Measurements from ENCODE around the gene RYR3. TPM values are rescaled to one million over a fixed set of nuclear protein-coding genes. Genes with fewer than 3 reads are reported as not detected.

RYR3 gene
- total RNA-seq, 1 donor from 2014 or later, result 0.08 TPM

GRCh38 chr15:33380406-33380805, 69.6 kb downstream of the RYR3 start:
- TF ChIP-seq CTCF (IDR thresholded peaks at IDR 0.05; ENCODE audit: borderline replicate concordance), result no peak
- intact Hi-C loops (cut with micrococcal nuclease), result no loop called here
- H3K36me3 ChIP-seq, result no peaks in the 10 kb centered on the region
- no peak overlapping the region for H3K4me3 ChIP-seq
- H3K9me3 ChIP-seq (replicated peaks), result no peaks in the 10 kb centered on the region
- no peak overlapping the region for H3K27ac ChIP-seq (replicated peaks)
- H3K4me1 ChIP-seq, result no peaks in the 10 kb centered on the region
- no peak for DNase-seq
- peaks cover 10% of the 10 kb centered on the region for H3K27me3 ChIP-seq (ENCODE audit: low read depth)

GRCh38 chr15:33382491-33382890, 71.7 kb downstream of the RYR3 start:
- DNase-seq, result no peak
- intact Hi-C loops (cut with micrococcal nuclease), result no loop called here

GRCh38 chr15:33384307-33384706, 73.5 kb downstream of the RYR3 start:
- Histone ChIP-seq H3K9me3 (replicated peaks) (no peaks in the 10 kb centered on the region), H3K4me3 (no peak overlapping the region), H3K27ac (replicated peaks) (no peak overlapping the region), H3K4me1 (no peaks in the 10 kb centered on the region), H3K36me3 (no peaks in the 10 kb centered on the region), H3K27me3 (ENCODE audit: low read depth) (peaks cover 16% of the 10 kb centered on the region)
- intact Hi-C loops (cut with micrococcal nuclease), result no loop called here
- DNase-seq, result no peak
- TF ChIP-seq CTCF (IDR thresholded peaks at IDR 0.05; ENCODE audit: borderline replicate concordance), result no peak

More at GRCh38 chr15:33382491-33382890, 71.7 kb downstream of the RYR3 start:
- Histone ChIP-seq H3K4me1 (no peaks in the 10 kb centered on the region), H3K27ac (replicated peaks) (no peak overlapping the region), H3K4me3 (no peak overlapping the region), H3K27me3 (ENCODE audit: low read depth) (peaks cover 16% of the 10 kb centered on the region), H3K36me3 (no peaks in the 10 kb centered on the region), H3K9me3 (replicated peaks) (no peaks in the 10 kb centered on the region)
- no peak for TF ChIP-seq CTCF (IDR thresholded peaks at IDR 0.05; ENCODE audit: borderline replicate concordance)

- no peaks in the 10 kb centered on the region for H3K9me3 ChIP-seq (replicated peaks)
- peaks cover 8% of the 10 kb centered on the region for H3K27me3 ChIP-seq (ENCODE audit: low read depth)
- TF ChIP-seq CTCF (IDR thresholded peaks at IDR 0.05; ENCODE audit: borderline replicate concordance), result no peak
- intact Hi-C loops (cut with micrococcal nuclease), result no loop called here
- no peaks in the 10 kb centered on the region for H3K4me1 ChIP-seq
- H3K4me3 ChIP-seq, result no peak overlapping the region
- no peaks in the 10 kb centered on the region for H3K36me3 ChIP-seq
- no peak for DNase-seq
- H3K27ac ChIP-seq (replicated peaks), result no peak overlapping the region
These were observed 81.7 kb downstream of the RYR3 start for GRCh38 chr15:33392453-33392852.

GRCh38 chr15:33393546-33393945, 82.8 kb downstream of the RYR3 start:
- H3K27me3 ChIP-seq (ENCODE audit: low read depth), result peaks cover 8% of the 10 kb centered on the region
- no peak for DNase-seq
- TF ChIP-seq CTCF (IDR thresholded peaks at IDR 0.05; ENCODE audit: borderline replicate concordance), result no peak
- no peak overlapping the region for H3K27ac ChIP-seq (replicated peaks)
- intact Hi-C loops (cut with micrococcal nuclease), result no loop called here
- no peaks in the 10 kb centered on the region for H3K9me3 ChIP-seq (replicated peaks)
- H3K4me1 ChIP-seq, result no peaks in the 10 kb centered on the region
- H3K4me3 ChIP-seq, result no peak overlapping the region
- no peaks in the 10 kb centered on the region for H3K36me3 ChIP-seq

GRCh38 chr15:33395321-33395720, 84.6 kb downstream of the RYR3 start:
- Histone ChIP-seq H3K4me3 (no peak overlapping the region), H3K27ac (replicated peaks) (no peak overlapping the region), H3K4me1 (no peaks in the 10 kb centered on the region), H3K9me3 (replicated peaks) (no peaks in the 10 kb centered on the region), H3K36me3 (no peaks in the 10 kb centered on the region), H3K27me3 (ENCODE audit: low read depth) (peaks cover 13% of the 10 kb centered on the region)
- DNase-seq, result no peak
- intact Hi-C loops (cut with micrococcal nuclease), result no loop called here
- TF ChIP-seq CTCF (IDR thresholded peaks at IDR 0.05; ENCODE audit: borderline replicate concordance), result no peak

Measured in left ventricle myocardium inferior (tissue), 1 donor.